ENCODE measurements around the gene CATSPER4. TPM values are rescaled to one million over a fixed set of nuclear protein-coding genes. Genes with fewer than 3 reads are reported as not detected.

CATSPER4 gene
- total RNA-seq, 1 donor from 2014 or later: 0.29 TPM

- DNase-seq (ENCODE audit: low spot score in 2 of 2, unreplicated experiment in 2 of 2): no peak
- Mint-ChIP-seq H3K4me1 (peaks cover 52% of the 10 kb centered on the region), H3K9me3 (no peaks in the 10 kb centered on the region), H3K36me3 (no peaks in the 10 kb centered on the region), H3K4me3 (peak within 1 kb of the TSS; percentile 55), H3K27me3 (ENCODE audit: low read depth) (peaks cover 6% of the 10 kb centered on the region), H3K27ac (peak within 1 kb of the TSS; percentile 30)
- no peak for TF ChIP-seq CTCF (IDR thresholded peaks at IDR 0.05; ENCODE audit: unreplicated experiment)
Observed at GRCh38 chr1:26158908-26159742, 31.3 kb upstream of the CATSPER4 start, which contains the start of gene FAM110D. TSS of gene FAM110D (plus strand) at chr1:26159079. CDS start at chr1:26161292, 2,213 bp downstream.

- peaks cover 52% of the 10 kb centered on the region for H3K4me1 Mint-ChIP-seq
- H3K9me3 Mint-ChIP-seq: no peaks in the 10 kb centered on the region
- H3K4me3 Mint-ChIP-seq: peak overlapping the region; percentile 55
- peak overlapping the region; percentile 30 for H3K27ac Mint-ChIP-seq
- no peaks in the 10 kb centered on the region for H3K36me3 Mint-ChIP-seq
- TF ChIP-seq CTCF (IDR thresholded peaks at IDR 0.05; ENCODE audit: unreplicated experiment): no peak
- no peak for DNase-seq (ENCODE audit: low spot score in 2 of 2, unreplicated experiment in 2 of 2)
- peaks cover 6% of the 10 kb centered on the region for H3K27me3 Mint-ChIP-seq (ENCODE audit: low read depth)
Observed at GRCh38 chr1:26159743-26160039, 30.7 kb upstream of the CATSPER4 start.

- Mint-ChIP-seq H3K4me3 (peak overlapping the region; percentile 59), H3K36me3 (no peaks in the 10 kb centered on the region), H3K27me3 (ENCODE audit: low read depth) (peaks cover 6% of the 10 kb centered on the region), H3K27ac (no peak overlapping the region), H3K9me3 (no peaks in the 10 kb centered on the region), H3K4me1 (peaks cover 43% of the 10 kb centered on the region)
- DNase-seq (ENCODE audit: low spot score in 2 of 2, unreplicated experiment in 2 of 2): no peak
- no peak for TF ChIP-seq CTCF (IDR thresholded peaks at IDR 0.05; ENCODE audit: unreplicated experiment)
Observed at GRCh38 chr1:26160527-26161414, 29.6 kb upstream of the CATSPER4 start.

GRCh38 chr1:26161415-26162219, 28.8 kb upstream of the CATSPER4 start:
- TF ChIP-seq CTCF (IDR thresholded peaks at IDR 0.05; ENCODE audit: unreplicated experiment): no peak
- peak overlapping the region; percentile 83 for H3K27ac Mint-ChIP-seq
- peak in 1 of 2 experiments; percentile 71 for DNase-seq (ENCODE audit: low spot score in 2 of 2, unreplicated experiment in 2 of 2)
- peaks cover 36% of the 10 kb centered on the region for H3K4me1 Mint-ChIP-seq
- no peaks in the 10 kb centered on the region for H3K9me3 Mint-ChIP-seq
- H3K4me3 Mint-ChIP-seq: peak overlapping the region; percentile 65
- H3K27me3 Mint-ChIP-seq (ENCODE audit: low read depth): peaks cover 6% of the 10 kb centered on the region
- H3K36me3 Mint-ChIP-seq: no peaks in the 10 kb centered on the region

- Mint-ChIP-seq H3K27me3 (ENCODE audit: low read depth) (peaks cover 6% of the 10 kb centered on the region), H3K27ac (peak overlapping the region; percentile 83), H3K36me3 (no peaks in the 10 kb centered on the region), H3K4me1 (peaks cover 34% of the 10 kb centered on the region), H3K4me3 (peak overlapping the region; percentile 65), H3K9me3 (no peaks in the 10 kb centered on the region)
- TF ChIP-seq CTCF (IDR thresholded peaks at IDR 0.05; ENCODE audit: unreplicated experiment): no peak
- DNase-seq (ENCODE audit: low spot score in 2 of 2, unreplicated experiment in 2 of 2): no peak
Observed at GRCh38 chr1:26162220-26162709, 28.1 kb upstream of the CATSPER4 start.

Measured in mesothelial cell of epicardium (in vitro differentiated cells).